ENCODE measurements around the gene GPS1.

DNA sequence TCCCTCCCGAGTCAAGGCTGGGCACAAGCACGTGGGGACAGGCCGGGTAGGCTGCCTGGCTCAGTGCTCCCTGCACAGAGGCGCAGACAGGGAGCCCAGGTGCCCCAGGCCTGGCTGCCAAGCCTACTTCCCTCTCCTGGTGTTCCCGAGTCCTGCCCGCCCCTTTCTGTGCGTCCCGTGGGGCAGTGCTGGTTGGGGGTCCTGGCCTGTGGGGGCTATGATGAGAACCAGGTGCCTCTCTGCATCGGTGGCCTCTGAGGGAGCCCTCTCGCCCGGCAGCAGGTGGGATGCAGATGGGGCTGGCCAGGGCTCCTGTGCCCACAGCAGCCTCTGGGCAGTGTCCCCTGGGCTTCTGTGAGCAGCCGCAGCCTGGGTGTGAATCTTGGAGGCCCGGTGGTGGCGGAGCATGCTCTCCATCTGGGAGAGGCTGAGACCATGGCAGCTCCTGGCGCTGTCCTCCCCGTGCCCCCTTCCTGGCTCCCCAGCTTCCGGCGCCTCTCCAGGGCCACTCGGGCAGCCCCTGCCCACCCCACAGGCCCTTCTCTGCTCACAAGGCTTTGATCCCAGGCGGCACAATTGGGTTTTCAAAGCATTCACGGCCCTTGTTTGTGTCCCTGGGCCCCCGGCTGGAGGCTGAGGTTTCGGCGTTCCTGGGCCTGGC, 36.3 kb upstream of the GPS1 start:
- no peak for TF ChIP-seq TAF1 (conservative IDR thresholded peaks at IDR 0.05)
- TF ChIP-seq, protein P1, sequence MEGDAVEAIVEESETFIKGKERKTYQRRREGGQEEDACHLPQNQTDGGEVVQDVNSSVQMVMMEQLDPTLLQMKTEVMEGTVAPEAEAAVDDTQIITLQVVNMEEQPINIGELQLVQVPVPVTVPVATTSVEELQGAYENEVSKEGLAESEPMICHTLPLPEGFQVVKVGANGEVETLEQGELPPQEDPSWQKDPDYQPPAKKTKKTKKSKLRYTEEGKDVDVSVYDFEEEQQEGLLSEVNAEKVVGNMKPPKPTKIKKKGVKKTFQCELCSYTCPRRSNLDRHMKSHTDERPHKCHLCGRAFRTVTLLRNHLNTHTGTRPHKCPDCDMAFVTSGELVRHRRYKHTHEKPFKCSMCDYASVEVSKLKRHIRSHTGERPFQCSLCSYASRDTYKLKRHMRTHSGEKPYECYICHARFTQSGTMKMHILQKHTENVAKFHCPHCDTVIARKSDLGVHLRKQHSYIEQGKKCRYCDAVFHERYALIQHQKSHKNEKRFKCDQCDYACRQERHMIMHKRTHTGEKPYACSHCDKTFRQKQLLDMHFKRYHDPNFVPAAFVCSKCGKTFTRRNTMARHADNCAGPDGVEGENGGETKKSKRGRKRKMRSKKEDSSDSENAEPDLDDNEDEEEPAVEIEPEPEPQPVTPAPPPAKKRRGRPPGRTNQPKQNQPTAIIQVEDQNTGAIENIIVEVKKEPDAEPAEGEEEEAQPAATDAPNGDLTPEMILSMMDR (IDR thresholded peaks at IDR 0.05; ENCODE audit: low read depth, low read length, missing input control): no peak
- TF ChIP-seq, protein P2, sequence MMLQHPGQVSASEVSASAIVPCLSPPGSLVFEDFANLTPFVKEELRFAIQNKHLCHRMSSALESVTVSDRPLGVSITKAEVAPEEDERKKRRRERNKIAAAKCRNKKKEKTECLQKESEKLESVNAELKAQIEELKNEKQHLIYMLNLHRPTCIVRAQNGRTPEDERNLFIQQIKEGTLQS (IDR thresholded peaks at IDR 0.05): no peak
- no peak for TF ChIP-seq GABPA (IDR thresholded peaks at IDR 0.05 in 1 of 2, conservative IDR thresholded peaks at IDR 0.05 in 1 of 2)
- TF ChIP-seq, protein P3, sequence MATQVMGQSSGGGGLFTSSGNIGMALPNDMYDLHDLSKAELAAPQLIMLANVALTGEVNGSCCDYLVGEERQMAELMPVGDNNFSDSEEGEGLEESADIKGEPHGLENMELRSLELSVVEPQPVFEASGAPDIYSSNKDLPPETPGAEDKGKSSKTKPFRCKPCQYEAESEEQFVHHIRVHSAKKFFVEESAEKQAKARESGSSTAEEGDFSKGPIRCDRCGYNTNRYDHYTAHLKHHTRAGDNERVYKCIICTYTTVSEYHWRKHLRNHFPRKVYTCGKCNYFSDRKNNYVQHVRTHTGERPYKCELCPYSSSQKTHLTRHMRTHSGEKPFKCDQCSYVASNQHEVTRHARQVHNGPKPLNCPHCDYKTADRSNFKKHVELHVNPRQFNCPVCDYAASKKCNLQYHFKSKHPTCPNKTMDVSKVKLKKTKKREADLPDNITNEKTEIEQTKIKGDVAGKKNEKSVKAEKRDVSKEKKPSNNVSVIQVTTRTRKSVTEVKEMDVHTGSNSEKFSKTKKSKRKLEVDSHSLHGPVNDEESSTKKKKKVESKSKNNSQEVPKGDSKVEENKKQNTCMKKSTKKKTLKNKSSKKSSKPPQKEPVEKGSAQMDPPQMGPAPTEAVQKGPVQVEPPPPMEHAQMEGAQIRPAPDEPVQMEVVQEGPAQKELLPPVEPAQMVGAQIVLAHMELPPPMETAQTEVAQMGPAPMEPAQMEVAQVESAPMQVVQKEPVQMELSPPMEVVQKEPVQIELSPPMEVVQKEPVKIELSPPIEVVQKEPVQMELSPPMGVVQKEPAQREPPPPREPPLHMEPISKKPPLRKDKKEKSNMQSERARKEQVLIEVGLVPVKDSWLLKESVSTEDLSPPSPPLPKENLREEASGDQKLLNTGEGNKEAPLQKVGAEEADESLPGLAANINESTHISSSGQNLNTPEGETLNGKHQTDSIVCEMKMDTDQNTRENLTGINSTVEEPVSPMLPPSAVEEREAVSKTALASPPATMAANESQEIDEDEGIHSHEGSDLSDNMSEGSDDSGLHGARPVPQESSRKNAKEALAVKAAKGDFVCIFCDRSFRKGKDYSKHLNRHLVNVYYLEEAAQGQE (IDR thresholded peaks at IDR 0.05): no peak
- TF ChIP-seq JUND (IDR thresholded peaks at IDR 0.05): no peak
- no peak for TF ChIP-seq RAD21 (IDR thresholded peaks at IDR 0.05)
- TF ChIP-seq FOXA2 (IDR thresholded peaks at IDR 0.05): no peak
- no peak for TF ChIP-seq EGR1 (IDR thresholded peaks at IDR 0.05; ENCODE audit: low read depth in 2 of 2)
- TF ChIP-seq SP1 (IDR thresholded peaks at IDR 0.05): no peak

Measured in liver (tissue), 3 donors.